GM18861 (cell line): ENCODE measurements around the gene ALOX5AP.
"Not testable (repeated sequence)": the region's sequence is repeated elsewhere in the genome, so short reads cannot be mapped to it uniquely, and the experiment has no call there.

ENCODE experiments used
- ATAC-seq: cut with Tn5 transposase; IDR thresholded peaks from one replicate; pipeline ENCODE4 v1.9.1; 2021; ENCODE audit not compliant: unreplicated experiment

The ALOX5AP gene

DNA sequence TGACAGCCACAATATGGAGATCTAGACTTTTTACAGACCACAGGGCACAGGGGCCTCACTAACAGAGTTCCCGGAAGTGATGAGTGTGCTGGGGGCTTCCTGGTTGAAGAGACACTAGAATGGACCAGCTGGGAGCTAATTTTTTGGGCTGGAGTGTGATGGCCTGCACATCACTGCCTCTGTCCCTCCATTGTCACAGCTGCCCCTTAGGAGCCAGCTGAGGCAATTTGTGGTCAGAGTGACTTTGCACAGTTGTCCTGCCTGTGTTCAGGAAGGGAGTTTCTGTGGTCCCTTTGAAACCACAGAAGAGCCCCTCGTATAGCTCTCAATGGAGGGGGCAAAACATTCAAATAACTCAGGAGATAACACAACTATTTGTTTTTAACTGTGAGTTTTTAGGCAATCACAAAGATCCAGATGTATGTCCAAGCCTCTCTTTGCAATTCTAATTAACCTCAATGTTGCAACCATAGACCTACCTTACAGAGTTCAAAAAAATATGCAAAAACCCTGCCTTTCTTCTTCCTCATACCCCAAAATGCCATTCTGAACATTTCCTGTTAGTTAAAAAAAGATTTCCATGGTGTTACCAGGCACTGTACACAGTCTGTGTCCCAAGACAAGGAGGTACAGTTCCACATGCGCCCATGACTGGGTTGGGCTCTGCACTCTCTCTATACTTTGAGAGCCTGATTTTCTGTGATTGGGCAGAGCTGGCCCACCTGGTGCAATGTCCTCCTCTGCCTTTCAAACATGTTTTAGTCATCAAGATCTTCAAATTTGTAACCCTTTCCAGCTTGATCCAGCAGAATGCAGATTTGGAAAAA lies 2.4 kb downstream of the ALOX5AP start:
- ATAC-seq, result no peak

DNA sequence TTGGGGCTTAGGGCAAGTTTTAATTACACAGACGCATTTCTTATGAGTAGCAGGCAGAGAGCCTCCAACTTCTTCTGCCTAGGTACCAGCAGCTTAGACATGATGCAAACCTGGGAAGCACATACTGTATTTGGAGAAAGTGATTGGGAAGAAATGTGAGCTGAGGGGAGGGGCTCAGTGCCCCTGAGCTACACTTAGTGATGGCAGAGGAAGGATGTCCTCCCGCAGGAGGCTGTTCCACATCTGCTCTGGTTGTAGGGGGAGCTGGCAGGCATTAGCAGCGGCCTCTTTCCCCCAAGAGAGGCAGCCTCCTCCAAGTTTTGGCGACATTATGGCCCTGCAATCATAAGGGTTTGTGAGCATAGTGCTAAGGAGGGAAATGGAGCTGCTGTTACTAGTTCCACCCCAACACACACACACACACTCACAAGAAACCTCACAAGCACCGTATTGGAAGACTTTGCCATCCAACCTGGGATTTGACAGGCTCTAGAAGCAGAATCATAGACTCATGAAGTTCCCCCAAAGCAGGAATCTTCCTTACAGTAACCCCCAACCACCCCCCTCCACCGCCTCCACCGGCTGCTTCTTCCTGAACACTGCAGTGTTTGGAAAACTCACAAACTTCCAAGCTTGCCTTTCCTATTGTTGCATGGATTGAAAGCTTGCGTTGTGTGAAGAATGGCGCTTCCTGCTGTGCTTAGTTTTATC lies 3.3 kb downstream of the ALOX5AP start:
- ATAC-seq, result no peak

DNA sequence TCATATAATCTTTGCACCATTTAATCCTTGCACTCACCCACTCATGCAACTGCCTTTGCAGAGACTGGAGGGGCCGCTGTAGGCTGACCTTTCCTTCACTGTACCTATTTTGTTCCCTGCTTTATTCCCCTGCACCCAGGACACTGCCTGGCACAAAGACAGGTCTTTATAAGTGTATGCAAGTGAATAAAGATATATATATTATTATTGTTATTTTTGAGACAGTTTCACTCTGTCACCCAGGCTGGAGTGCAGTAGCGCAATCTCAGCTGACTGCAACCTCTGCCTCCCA lies 3.8 kb downstream of the ALOX5AP start:
- ATAC-seq, result no peak

DNA sequence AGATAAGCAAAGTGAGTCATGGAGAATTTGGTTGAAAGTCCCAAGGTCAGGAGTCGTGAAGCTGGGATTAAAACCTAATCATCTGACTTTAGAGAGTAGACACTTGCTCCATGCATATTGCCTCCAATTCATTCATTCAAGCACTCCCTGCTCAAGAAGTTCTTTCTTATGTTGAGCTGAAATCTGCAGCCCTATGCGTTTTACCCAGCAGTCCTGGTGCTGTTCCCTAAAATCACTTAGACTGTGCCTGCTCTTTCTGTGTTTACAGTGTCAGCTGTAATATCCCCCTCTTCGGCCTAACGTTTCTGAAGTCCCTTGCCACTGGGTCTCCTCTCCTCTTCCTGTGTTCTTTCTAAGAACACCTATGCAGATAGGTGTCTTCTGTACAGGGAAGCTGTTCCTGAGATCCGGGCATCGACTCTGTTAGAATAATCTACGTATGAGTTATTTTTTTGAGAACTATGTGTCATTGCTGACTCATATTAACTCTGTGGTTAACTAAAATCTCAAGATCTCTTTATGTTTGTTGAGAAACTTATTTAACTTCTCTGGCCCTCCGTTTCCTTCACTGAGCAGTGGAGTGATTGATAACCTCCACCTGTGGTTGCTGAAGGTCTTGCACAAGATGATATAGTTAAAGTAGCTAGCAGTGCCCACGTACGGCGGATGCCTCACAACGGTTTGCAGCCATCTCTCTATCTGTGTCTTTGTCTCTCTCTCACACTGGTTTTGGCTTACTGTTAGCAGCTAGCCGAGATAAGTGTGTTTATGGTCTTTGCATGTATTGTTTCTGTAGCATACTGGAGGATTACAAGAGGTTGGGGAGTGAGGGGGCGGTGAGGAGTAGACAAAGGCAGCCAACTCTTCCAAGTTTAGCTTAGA lies 4.7 kb downstream of the ALOX5AP start:
- peak; percentile 53 for ATAC-seq

DNA sequence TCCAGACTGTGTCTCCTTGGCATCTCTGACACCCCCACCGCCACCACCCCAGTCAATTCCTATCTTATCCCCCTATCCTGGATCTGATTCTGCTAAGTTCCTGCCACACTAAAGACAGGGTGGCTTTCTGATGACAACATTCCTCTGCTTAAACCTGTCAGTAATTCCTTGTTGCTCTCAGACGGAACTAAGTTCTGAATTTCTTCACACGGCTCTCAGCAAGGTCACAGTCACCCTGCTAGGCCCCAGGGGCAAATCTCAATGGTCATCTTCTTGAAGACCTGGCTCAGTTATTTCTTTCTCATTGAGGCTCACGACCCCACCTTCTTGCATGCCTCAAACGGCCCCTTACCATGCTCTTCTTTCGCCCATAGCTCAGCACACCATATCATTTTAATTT lies 7.6 kb downstream of the ALOX5AP start:
- no peak for ATAC-seq

DNA sequence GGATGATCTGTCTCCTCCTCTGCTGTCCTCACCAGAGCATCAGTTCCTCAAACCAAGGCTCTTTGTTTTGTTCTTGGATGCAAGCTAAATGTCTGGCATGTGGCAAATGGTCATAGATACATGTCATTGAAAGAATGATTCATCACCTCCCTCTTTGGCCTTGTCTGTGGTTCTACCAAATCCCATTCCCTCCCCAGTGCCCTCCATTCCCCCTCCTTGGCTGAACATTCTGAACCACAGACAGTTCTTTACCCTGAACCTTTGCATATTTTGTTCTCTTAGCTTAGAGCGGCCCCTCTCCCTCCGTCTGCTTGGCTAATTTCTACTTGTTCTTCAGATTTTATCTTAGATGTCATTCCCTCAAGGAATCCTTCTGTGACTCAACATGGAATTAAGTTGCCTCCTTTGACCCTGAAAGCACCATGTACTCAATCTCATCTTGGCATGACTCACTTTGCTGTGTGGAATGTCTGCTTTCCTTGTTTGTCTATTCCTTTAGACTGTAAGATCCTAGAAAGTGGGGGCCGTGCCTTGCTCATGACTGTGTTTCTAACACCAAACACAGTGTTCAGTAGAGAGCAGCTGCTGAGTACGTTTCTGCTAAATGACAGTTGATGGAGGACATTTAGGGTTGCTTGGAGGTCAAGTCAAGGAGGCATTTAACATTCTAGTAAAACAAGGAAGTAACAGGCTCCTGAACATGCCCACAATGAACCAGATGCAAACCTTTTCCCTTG lies 8.1 kb downstream of the ALOX5AP start:
- ATAC-seq, result no peak

DNA sequence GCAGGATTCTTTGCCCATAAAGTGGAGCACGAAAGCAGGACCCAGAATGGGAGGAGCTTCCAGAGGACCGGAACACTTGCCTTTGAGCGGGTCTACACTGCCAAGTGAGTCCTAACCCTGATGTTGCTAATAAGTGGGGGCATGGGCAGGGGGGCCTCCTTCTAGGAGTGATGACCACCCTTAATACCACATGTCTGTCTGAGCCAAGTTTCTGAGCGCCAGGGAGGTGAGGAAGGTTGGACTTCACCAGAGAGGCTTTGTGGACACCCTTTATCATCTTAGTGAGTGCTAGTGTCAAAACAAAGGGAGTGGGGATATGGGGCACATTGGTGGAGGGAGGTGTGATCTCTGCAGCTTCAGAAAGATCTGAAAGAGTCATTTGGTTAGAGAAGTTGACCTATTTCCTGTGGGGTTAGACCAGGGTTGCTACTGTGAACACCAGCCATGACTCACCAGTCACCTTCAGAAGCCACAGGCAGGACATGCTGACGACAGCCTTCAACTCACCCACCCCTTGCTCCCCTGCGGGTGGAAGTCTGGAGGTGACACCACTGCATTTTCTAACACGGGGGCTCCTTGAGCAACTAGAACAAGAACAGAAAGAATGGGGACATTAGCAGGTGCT lies 8.8 kb downstream of the ALOX5AP start:
- peak; percentile 93 for ATAC-seq

DNA sequence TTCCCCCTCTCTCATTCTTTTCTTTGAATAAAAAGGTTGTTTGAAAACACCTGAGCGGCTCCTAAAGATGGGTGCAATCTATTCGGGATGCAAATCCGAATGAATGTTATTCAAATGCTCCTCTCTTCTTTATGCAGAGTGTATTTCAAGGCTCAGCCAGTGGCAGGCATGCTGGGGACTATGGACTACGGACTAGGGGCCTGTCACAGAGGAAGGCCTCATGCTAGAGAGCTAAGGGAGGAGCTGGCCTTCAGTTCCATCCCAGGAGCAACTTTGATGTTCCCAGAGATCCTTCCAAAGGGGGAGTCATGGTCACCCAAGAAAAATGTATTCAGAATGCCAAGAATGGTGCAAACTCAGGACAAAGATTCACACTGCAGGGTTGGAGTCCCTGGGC lies 9.3 kb downstream of the ALOX5AP start:
- ATAC-seq, result no peak

DNA sequence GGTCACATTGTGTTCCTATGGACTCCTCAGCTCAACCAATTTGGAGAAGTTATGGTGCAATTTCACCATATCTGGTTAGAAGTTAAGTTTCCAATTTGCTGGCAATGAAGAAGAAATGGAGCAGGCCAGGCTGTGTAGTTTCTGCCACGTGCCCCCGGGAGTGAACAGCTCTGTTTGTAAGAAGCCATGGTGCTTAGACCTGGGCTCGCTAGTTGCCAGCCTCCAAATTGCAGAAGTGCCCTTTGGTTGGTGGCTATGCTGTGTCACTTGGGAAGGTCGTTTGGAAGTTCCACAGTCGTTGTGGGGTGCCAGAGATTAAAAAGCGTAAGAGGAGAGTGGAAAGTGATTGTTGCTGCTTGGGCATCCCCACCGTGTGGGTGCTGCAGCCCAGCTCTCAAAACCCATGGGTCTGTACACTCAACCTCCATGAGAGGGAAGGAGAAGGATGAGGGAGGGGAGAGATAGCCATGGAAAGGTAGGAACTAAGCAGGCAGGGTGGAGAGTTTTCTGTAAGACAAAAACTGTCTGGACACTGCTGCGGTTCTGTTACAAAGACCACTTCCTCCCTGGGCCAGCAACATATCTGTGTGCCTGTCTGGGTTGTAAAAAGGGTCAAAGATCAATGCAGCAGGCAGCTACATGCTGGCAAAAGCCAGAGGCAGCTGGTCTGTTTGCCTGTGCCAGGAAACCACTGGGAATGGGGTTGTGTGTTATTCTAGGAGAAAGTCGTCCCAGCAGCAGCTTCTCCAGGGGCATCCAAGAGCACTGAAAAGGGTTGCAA lies 10.8 kb downstream of the ALOX5AP start:
- no peak for ATAC-seq

DNA sequence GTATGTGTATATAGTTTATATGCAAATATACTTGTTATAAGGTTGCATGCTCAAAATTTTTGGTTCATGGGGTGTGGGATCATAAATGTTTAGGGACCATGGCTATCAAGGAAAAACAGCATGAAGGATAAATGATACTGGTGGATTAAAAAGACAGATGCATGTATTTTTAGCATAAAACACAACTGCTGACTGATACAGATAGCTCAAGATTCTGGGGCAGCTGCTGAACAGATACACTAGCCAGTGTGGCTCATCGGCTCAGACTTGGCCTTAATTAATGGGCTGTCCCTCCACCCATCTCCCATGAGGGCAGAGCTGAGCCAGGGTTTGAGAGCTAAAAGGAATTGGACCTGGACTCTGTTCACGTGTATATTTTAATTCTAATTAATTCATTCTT lies 11.4 kb downstream of the ALOX5AP start:
- ATAC-seq, result no peak

DNA sequence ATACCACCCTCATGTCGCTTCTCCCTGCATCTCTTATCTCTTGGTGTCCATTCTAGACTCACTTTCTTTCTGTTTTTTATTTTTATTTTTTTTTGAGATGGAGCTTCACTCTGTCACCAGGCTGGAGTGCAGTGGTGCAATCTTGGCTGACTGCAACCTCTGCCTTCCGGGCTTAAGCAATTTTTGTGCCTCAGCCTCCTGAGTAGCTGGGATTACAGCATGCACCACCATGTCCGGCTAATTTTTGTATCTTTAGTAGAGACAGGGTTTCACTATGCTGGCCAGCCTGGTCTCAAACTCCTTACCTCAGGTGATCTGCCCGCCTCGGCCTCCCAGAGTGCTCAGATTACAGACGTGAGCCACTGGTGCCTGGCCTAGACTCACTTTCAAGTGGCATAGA lies 12.5 kb downstream of the ALOX5AP start:
- not testable (repeated sequence) for ATAC-seq

DNA sequence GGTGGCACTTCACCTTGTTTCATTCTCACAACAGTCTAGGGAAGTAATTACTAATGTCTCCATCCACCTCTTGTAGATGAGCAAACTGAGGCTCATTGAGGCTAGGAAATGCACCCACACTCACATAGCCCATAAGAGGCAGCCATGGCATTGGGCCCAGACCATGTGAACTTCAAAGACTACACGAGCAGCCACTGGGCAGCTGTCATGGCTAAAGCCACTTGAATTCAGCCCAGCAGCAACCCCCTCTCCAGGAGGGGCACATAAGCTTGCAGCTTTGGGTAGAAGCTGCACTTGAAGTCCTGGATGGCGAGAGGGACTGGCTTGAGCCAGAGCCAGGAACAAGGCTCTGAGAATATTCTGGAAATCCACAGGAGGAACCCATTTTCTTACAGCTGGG lies 13.4 kb downstream of the ALOX5AP start:
- no peak for ATAC-seq

DNA sequence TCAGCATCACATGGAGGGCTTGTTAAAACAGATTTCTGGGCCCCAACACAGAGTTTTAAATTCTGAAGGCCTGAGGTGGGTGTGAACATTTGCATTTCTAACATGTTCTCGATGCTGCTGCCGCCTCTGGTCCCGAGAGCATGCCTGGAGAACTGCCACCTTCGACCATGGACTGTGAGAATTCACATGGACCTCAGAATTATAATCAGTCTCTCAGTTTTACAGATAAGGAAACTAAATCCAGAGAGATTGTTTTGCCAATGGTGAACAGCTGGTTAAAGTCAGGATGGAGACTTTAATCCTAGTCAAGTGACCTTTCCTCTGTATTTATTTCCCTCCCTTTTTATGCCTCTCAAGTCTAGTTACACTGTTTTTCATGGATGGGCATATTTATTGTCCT lies 14.7 kb downstream of the ALOX5AP start:
- ATAC-seq, result no peak

DNA sequence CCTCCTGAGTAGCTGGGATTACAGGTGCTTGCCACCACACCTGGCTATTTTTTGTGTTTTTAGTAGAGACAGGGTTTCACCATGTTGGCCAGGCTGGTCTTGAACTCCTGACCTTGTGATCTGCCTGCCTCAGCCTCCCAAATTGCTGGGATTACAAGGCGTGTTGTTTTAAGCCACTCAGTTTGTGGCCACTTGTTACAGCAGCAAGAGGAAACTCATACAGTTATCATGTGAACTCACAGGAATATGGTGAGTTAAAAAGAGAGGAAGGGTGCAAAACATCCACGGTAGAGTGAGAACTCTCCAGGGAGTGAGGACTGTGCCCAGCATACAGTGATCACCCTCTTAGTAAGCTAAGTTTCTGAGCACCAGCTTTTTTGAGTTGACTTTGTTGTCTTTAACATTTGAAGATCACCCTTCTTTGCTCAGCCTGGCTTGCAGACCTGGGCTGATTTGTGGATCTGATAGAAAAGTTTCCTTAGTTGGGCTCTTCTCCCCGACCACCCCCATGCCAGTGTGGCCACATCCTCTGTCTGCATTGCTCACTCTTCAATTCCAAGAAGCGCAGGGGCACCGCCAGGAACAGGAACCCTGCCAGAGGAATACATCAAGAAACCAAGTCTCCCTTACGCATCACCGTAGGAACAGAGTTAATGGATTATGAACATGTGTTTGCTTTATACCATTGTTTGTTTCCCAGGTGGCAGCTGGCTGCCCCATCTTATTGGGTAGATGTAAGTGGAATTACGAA lies 16.0 kb downstream of the ALOX5AP start:
- no peak for ATAC-seq

DNA sequence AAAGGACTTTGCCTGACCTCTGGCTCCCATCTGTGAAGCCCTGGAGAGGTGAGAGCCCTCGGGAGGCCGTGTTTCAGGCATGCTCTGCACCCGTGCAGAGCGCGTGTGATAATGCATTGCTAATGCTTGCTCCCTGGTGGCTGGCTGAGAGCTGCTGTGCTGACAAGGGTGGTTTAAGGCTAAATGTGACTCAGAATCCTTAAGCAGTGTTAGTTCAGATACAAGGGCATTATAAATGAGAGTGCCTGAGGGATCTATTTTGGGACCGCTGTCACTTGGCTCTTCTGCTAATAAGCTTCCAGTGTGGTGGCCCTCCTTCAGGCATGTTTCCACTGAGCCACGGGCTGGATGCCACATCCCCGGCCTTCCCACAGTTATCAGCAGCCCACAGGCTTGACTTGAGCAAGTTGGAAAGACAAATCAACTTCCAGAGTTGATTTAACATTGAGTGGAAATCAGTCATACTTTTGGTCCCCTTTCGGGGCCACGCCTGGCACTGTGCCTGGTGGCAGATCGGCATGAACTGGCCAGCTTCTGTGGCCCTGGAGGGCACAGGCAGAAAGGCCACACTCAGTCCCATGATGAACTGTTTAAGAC lies 17.0 kb downstream of the ALOX5AP start:
- ATAC-seq, result no peak

DNA sequence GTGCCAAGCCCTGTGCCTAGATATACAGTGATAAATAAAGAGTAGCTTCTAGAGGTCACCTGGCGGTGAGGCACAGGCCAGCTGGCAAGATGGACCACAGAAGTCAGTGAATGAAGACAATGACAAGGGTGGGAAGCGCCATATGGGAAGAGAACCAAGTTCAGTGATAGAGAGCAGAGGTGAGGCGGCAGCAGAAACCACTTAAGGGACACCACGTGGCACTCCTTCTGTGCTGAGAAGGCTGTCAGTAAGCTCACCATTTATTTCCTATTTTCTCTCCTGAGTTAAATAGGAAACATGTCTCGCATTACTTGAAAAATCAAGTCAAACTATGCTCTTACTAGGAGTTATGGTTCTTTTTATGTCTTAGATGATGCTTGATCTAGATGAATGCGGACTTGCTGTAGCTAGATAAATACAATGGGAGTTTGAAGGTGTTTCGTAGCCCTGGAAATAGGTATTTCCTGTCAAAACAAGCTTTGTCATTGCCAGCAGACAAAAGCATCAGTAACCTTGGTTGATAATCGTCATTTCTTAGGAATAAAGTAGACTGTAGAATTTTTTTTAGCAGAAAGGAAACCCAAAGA lies 17.8 kb downstream of the ALOX5AP start:
- ATAC-seq, result no peak

DNA sequence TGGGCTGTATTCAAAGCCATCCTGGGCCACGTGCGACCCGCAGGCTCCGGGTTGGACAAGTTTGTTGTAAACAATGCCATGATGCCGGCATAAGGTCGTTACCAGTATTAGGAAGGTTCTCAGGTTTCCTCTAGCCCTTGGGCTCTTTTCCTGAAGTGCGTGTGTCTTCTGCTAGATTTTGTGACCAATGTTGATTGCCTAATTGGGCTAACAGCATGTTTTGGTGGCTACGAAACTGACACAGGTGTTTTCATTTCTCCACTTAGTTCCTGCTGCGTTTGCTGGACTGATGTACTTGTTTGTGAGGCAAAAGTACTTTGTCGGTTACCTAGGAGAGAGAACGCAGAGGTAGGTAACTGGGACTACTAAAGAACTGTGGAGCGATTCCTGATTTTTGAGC lies 20.3 kb downstream of the ALOX5AP start:
- ATAC-seq, result no peak

DNA sequence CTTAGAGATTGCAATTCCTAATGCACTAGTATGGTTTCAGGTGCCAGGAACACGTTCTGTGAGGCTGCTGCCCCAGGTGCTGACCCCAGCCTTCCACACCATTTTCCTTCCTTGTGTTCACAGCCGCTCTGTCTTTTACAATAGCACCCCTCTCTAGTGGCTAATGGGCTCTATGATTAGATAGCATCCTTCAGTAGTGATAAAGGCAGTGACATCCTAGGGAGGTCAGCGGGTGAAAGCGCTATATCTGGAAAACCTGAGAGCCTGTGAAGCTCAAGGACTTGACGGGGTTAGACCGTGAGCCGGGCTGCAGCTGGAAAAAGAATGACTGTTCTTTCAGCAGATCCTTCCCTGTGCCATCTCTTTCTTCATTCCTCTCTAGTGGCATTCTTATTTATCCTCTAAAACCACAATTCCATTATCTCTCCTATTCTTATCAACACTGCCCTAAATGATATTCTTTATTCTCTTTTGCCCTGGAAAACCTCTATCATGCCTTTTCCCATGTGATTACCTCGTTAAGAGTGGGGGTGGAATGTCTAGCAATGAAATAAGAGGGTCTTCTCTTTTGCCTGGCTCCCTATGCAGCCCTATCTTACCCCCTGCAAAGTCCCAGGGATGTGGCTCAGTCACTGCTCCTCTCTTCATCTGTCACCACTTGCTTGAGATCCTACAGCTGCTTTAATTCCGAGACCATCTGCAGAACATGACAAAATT lies 21.8 kb downstream of the ALOX5AP start:
- no peak for ATAC-seq
